ENCODE data around the gene CARNS1.

Gene CARNS1

GRCh38 chr11:67415501-67416304, at the start of gene CARNS1:
CARNS1 (plus strand) TSS chr11:67415678; CDS start chr11:67416200, 522 bp downstream.
- DNase-seq (ENCODE audit: extremely low spot score, insufficient read length, low read depth) (no peak), FAIRE-seq (no peak)

GRCh38 chr11:67365736-67366444, 49.6 kb upstream of the CARNS1 start:
- FAIRE-seq (no peak), DNase-seq (ENCODE audit: extremely low spot score, insufficient read length, low read depth) (no peak)

GRCh38 chr11:67366546-67366945, 48.9 kb upstream of the CARNS1 start:
- no peak for FAIRE-seq
- DNase-seq (ENCODE audit: extremely low spot score, insufficient read length, low read depth), result no peak

GRCh38 chr11:67366961-67367760, 48.3 kb upstream of the CARNS1 start:
- FAIRE-seq, result no peak

GRCh38 chr11:67367761-67368227, 47.7 kb upstream of the CARNS1 start:
- FAIRE-seq, result no peak
- no peak for DNase-seq (ENCODE audit: extremely low spot score, insufficient read length, low read depth)

More at GRCh38 chr11:67366961-67367760, 48.3 kb upstream of the CARNS1 start:
- DNase-seq (ENCODE audit: extremely low spot score, insufficient read length, low read depth), result no peak

- no peak for DNase-seq (ENCODE audit: extremely low spot score, insufficient read length, low read depth)
- FAIRE-seq, result peak; percentile 94
These were observed 46.9 kb upstream of the CARNS1 start for GRCh38 chr11:67368621-67369020.

- DNase-seq (ENCODE audit: extremely low spot score, insufficient read length, low read depth), result no peak
- no peak for FAIRE-seq
These were observed 46.2 kb upstream of the CARNS1 start for GRCh38 chr11:67369275-67369674.

GRCh38 chr11:67369801-67370284, 45.6 kb upstream of the CARNS1 start:
- DNase-seq (ENCODE audit: extremely low spot score, insufficient read length, low read depth), result no peak
- FAIRE-seq, result no peak

GRCh38 chr11:67370351-67371076, 45.0 kb upstream of the CARNS1 start:
- no peak for DNase-seq (ENCODE audit: extremely low spot score, insufficient read length, low read depth)
- FAIRE-seq, result no peak

GRCh38 chr11:67371189-67371910, 44.1 kb upstream of the CARNS1 start:
- FAIRE-seq, result peak; percentile 47

GRCh38 chr11:67371911-67372320, 43.6 kb upstream of the CARNS1 start:
- FAIRE-seq, result no peak

More at GRCh38 chr11:67371189-67371910, 44.1 kb upstream of the CARNS1 start:
- no peak for DNase-seq (ENCODE audit: extremely low spot score, insufficient read length, low read depth)

GRCh38 chr11:67372321-67372992, 43.0 kb upstream of the CARNS1 start:
- no peak for FAIRE-seq
- no peak for DNase-seq (ENCODE audit: extremely low spot score, insufficient read length, low read depth)

More at GRCh38 chr11:67371911-67372320, 43.6 kb upstream of the CARNS1 start:
- no peak for DNase-seq (ENCODE audit: extremely low spot score, insufficient read length, low read depth)

GRCh38 chr11:67372993-67373647, 42.4 kb upstream of the CARNS1 start, which contains the start of gene CLCF1:
CLCF1 (minus strand) TSS chr11:67373598; CDS start chr11:67373539, 59 bp downstream.
- no peak for DNase-seq (ENCODE audit: extremely low spot score, insufficient read length, low read depth)
- FAIRE-seq, result no peak

GRCh38 chr11:67373648-67374570, 41.6 kb upstream of the CARNS1 start:
- no peak for DNase-seq (ENCODE audit: extremely low spot score, insufficient read length, low read depth)
- FAIRE-seq, result peak; percentile 41

- FAIRE-seq, result no peak
These were observed 40.8 kb upstream of the CARNS1 start for GRCh38 chr11:67374571-67375281.

More at GRCh38 chr11:67374571-67375281, 40.8 kb upstream of the CARNS1 start:
- no peak for DNase-seq (ENCODE audit: extremely low spot score, insufficient read length, low read depth)
